HCT116 (cell line): ENCODE measurements around the gene CABLES1. TPM values are rescaled to one million over a fixed set of nuclear protein-coding genes. Genes with fewer than 3 reads are reported as not detected.
A peak's percentile ranks its signal among the peaks of the same experiment; 100 is the strongest.

Experiments
- ATAC-seq: fragments of 200-7000 bp; cut with Tn5 transposase; 2 replicates; pipeline ENCODE4 v1.9.1; 2020; ENCODE audit warnings: mild to moderate bottlenecking, moderate library complexity
- BruUV-seq: library from RNA; stranded (reverse); fragments of 400-500 nt; replicated peaks from 2 replicates; lab custom pipeline; 2021; lab: Mats Ljungman, UMichigan
- CTCF ChIA-PET: fragments of 300-600 bp; sonication (Branson Sonifier 250); formaldehyde crosslinking; loops from one replicate; lab custom pipeline; 2021; ENCODE audit warnings: antibody characterized with exemption; lab: Charles Lee
- POLR2A ChIA-PET: fragments of 300-600, 350-600 bp; sonication (Branson Sonifier 250); formaldehyde crosslinking; loops from one replicate; lab custom pipeline; 2021; ENCODE audit warnings: antibody characterized with exemption; lab: Charles Lee
- RAD21 ChIA-PET, 2 experiments: fragments of 300-600 bp; sonication (Branson Sonifier 250); formaldehyde crosslinking; loops; one replicate each; lab custom pipeline; 2023; ENCODE audit warnings: low total read pairs in 2 of 2; ENCODE audit not compliant: uncharacterized antibody in 2 of 2, unreplicated experiment in 2 of 2, low non-redundant PET in 1 of 2; lab: Charles Lee
- DNase-seq: peaks from one replicate; pipeline ENCODE4 v3.0.0-alpha.2; 2010; ENCODE audit warnings: low read depth, low spot score
- H2AFZ ChIP-seq: fragments of 200-600 bp; shearing (Covaris generic), sonication (generic); 2 replicates; pipeline ENCODE4 v1.6.1; 2017; ENCODE audit warnings: low read depth, mixed run types, mixed read lengths, antibody characterized with exemption, low read length; ENCODE audit not compliant: poor library complexity, severe bottlenecking
- H3K27ac ChIP-seq: 2 replicates; pipeline ENCODE4 v1.5.1; 2012; ENCODE audit warnings: low read depth, low read length
- H3K27me3 ChIP-seq: fragments of 200-600 bp; sonication (generic); 2 replicates; pipeline ENCODE4 v1.6.1; 2016; ENCODE audit warnings: mixed run types, low read length, mixed read lengths; ENCODE audit not compliant: insufficient read depth
- H3K36me3 ChIP-seq, 2 experiments: fragments of 200-500 bp in 1 of 2; fragments of 200-600 bp in 1 of 2; sonication (Bioruptor generic) in 1 of 2; sonication (generic) in 1 of 2; 2 replicates each; pipeline versions ENCODE4 v1.5.1 to v1.6.1; 2014 to 2016; ENCODE audit warnings: low read length in 2 of 2, inconsistent platforms in 1 of 2, mixed read lengths in 1 of 2, mixed run types in 1 of 2; ENCODE audit not compliant: insufficient read depth in 2 of 2, control insufficient read depth in 1 of 2
- H3K4me1 ChIP-seq, 2 experiments: fragments of 200-600 bp in 1 of 2; sonication (generic) in 1 of 2; 2 replicates each; pipeline versions ENCODE4 v1.5.1 to v1.6.1; 2012 to 2017; ENCODE audit warnings: low read length in 2 of 2, inconsistent platforms in 1 of 2, mild to moderate bottlenecking in 1 of 2, mixed read lengths in 1 of 2, mixed run types in 1 of 2, moderate library complexity in 1 of 2; ENCODE audit not compliant: insufficient read depth in 2 of 2, control insufficient read depth in 1 of 2
- H3K4me2 ChIP-seq: fragments of 200-600 bp; sonication (generic); 2 replicates; pipeline ENCODE4 v1.6.1; 2017; ENCODE audit warnings: mixed run types, low read length, mixed read lengths
- H3K4me3 ChIP-seq, 2 experiments: fragments of 200-600 bp in 1 of 2; sonication (generic) in 1 of 2; replicated peaks in 1 of 2; 2 replicates each; pipeline ENCODE4 v1.5.1; 2011 to 2016; ENCODE audit warnings: low read length in 2 of 2, control low read depth in 1 of 2, low read depth in 1 of 2, mild to moderate bottlenecking in 1 of 2, mixed read lengths in 1 of 2, mixed run types in 1 of 2
- H3K79me2 ChIP-seq: fragments of 200-600 bp; sonication (generic); 2 replicates; pipeline ENCODE4 v1.6.1; 2017; ENCODE audit warnings: mild to moderate bottlenecking, mixed run types, low read length, moderate library complexity, mixed read lengths; ENCODE audit not compliant: insufficient read depth
- H3K9ac ChIP-seq: fragments of 200-600 bp; sonication (generic); 2 replicates; pipeline ENCODE4 v1.6.1; 2016; ENCODE audit warnings: low read length, mixed read lengths
- H3K9me2 ChIP-seq: fragments of 200-600 bp; sonication (generic), shearing (Covaris generic); 2 replicates; pipeline ENCODE4 v1.6.1; 2017; ENCODE audit warnings: mixed run types, mild to moderate bottlenecking, moderate library complexity; ENCODE audit not compliant: insufficient read depth
- H3K9me3 ChIP-seq, 2 experiments: fragments of 200-500 bp in 1 of 2; fragments of 200-600 bp in 1 of 2; sonication (Bioruptor generic) in 1 of 2; sonication (generic) in 1 of 2; 2 replicates each; pipeline ENCODE4 v1.6.1; 2014 to 2017; ENCODE audit warnings: low read length in 2 of 2, mixed read lengths in 2 of 2, inconsistent platforms in 1 of 2, low read depth in 1 of 2, mild to moderate bottlenecking in 1 of 2, mixed run types in 1 of 2, moderate library complexity in 1 of 2; ENCODE audit not compliant: control insufficient read depth in 1 of 2, insufficient read depth in 1 of 2
- H4K20me1 ChIP-seq: fragments of 200-600 bp; sonication (generic), shearing (Covaris generic); 2 replicates; pipeline ENCODE4 v1.6.1; 2017; ENCODE audit warnings: mixed run types, mild to moderate bottlenecking, moderate library complexity; ENCODE audit not compliant: insufficient read depth
- ATF3 ChIP-seq: IDR thresholded peaks from 2 replicates; pipeline ENCODE4 v1.6.1; 2012
- CBX3 ChIP-seq: IDR thresholded peaks from 2 replicates; pipeline ENCODE4 v1.6.1; 2012; ENCODE audit warnings: low read depth
- CEBPB ChIP-seq: IDR thresholded peaks from 2 replicates; pipeline ENCODE4 v1.6.1; 2012; ENCODE audit warnings: low read depth
- ELF1 ChIP-seq: IDR thresholded peaks from 2 replicates; pipeline ENCODE4 v1.6.1; 2012; ENCODE audit warnings: low read depth, borderline replicate concordance
- EZH2 ChIP-seq: fragments of 200-600 bp; sonication (generic); IDR thresholded peaks from 2 replicates; pipeline ENCODE4 v1.6.1; 2017; ENCODE audit warnings: antibody characterized with exemption, mixed run types
- EZH2phosphoT487 ChIP-seq: fragments of 200-600 bp; IDR thresholded peaks from 2 replicates; pipeline ENCODE4 v1.6.1; 2018; ENCODE audit warnings: antibody characterized with exemption, borderline replicate concordance
- FOSL1 ChIP-seq: IDR thresholded peaks from 2 replicates; pipeline ENCODE4 v1.6.1; 2012; ENCODE audit warnings: low read depth
- JUND ChIP-seq: IDR thresholded peaks from 2 replicates; pipeline ENCODE4 v1.6.1; 2012
- MAX ChIP-seq: IDR thresholded peaks from 2 replicates; pipeline ENCODE4 v1.6.1; 2012
- POLR2A ChIP-seq: IDR thresholded peaks from 2 replicates; pipeline ENCODE4 v1.7.0; 2011; ENCODE audit warnings: borderline replicate concordance; ENCODE audit not compliant: insufficient read depth, insufficient read length; ENCODE audit errors: extremely low read depth
- RAD21 ChIP-seq: IDR thresholded peaks from 2 replicates; pipeline ENCODE4 v1.6.1; 2012; ENCODE audit warnings: low read depth, mild to moderate bottlenecking
- REST ChIP-seq: IDR thresholded peaks from 2 replicates; pipeline ENCODE4 v1.6.1; 2012; ENCODE audit warnings: low read depth
- SIN3A ChIP-seq: IDR thresholded peaks from 2 replicates; pipeline ENCODE4 v1.6.1; 2012; ENCODE audit warnings: low read depth
- SP1 ChIP-seq: IDR thresholded peaks from 2 replicates; pipeline ENCODE4 v1.6.1; 2012; ENCODE audit warnings: low read depth
- TCF7L2 ChIP-seq: IDR thresholded peaks from 2 replicates; pipeline ENCODE4 v1.7.0; 2011; ENCODE audit warnings: borderline replicate concordance, inconsistent platforms; ENCODE audit not compliant: insufficient read depth, insufficient read length; ENCODE audit errors: extremely low read depth
- YY1 ChIP-seq: IDR thresholded peaks from 2 replicates; pipeline ENCODE4 v1.6.1; 2011; ENCODE audit warnings: low read length, low read depth, moderate library complexity, mild to moderate bottlenecking; ENCODE audit not compliant: insufficient replicate concordance; ENCODE audit errors: extremely low read depth
- ZBTB33 ChIP-seq: IDR thresholded peaks from 2 replicates; pipeline ENCODE4 v1.6.1; 2011; ENCODE audit warnings: mild to moderate bottlenecking, low read length, moderate library complexity; ENCODE audit not compliant: insufficient replicate concordance; ENCODE audit errors: extremely low read depth
- ZFX ChIP-seq: fragments of 450-650 bp; IDR thresholded peaks from 2 replicates; pipeline ENCODE4 v1.6.1; 2017
- intact Hi-C: fragments of 100-400 bp; cut with micrococcal nuclease; formaldehyde crosslinking; loops from 2 replicates; pipeline ENCODE4 v1.10.0; 2022
- total RNA-seq: library from RNA; stranded (reverse); gene quantifications from one replicate; pipeline ENCODE4 v1.2.1, GENCODE V29; 2021; ENCODE audit not compliant: unreplicated experiment

CABLES1 gene
- total RNA-seq, 1 experiment from 2014 or later = 7.7 TPM

GRCh38 chr18:23115683-23116096 is 19.6 kb upstream of the CABLES1 start:
- Histone ChIP-seq H3K4me2 (peak overlapping the region; percentile 59), H3K9ac (no peak overlapping the region), H2AFZ (peak overlapping the region; percentile 91), H3K4me3 (no peak overlapping the region), H3K36me3 (no peaks in the 10 kb centered on the region), H3K9me2 (no peaks in the 10 kb centered on the region), H4K20me1 (no peaks in the 10 kb centered on the region), H3K79me2 (no peaks in the 10 kb centered on the region), H3K9me3 (no peaks in the 10 kb centered on the region), H3K27ac (no peak overlapping the region), H3K27me3 (no peaks in the 10 kb centered on the region), H3K4me1 (peaks cover 0 to 23% of the 10 kb centered on the region in 2 experiments; a peak in 2 of 4 replicates)
- BruUV-seq = no TSS peak
- TF ChIP-seq SIN3A = no peak; the same call in 1 of the 2 replicates
- no peak for TF ChIP-seq ATF3
- TF ChIP-seq EZH2phosphoT487 = no peak
- TF ChIP-seq JUND = peak; percentile 56
- TF ChIP-seq CEBPB = no peak
- no peak for TF ChIP-seq TCF7L2
- TF ChIP-seq FOSL1 = peak; percentile 69; the same call in 1 of the 2 replicates
- no peak for TF ChIP-seq YY1
- peak; percentile 27; the same call in 1 of the 2 replicates for TF ChIP-seq CBX3
- no peak for TF ChIP-seq REST
- peak; percentile 51; the same call in 1 of the 2 replicates for TF ChIP-seq SP1
- TF ChIP-seq EZH2 = no peak
- TF ChIP-seq MAX = peak; percentile 40; the same call in 1 of the 2 replicates
- no peak for TF ChIP-seq ZFX
- TF ChIP-seq RAD21 = no peak
- no peak for TF ChIP-seq ELF1
- no peak for TF ChIP-seq ZBTB33
- no peak for TF ChIP-seq POLR2A
- peak; percentile 54 for DNase-seq
- ATAC-seq = peak; percentile 83
- ChIA-PET CTCF (no interaction called here), POLR2A (no interaction called here), RAD21 (no interaction called here)
- intact Hi-C loops = no loop called here
